ENCODE measurements around the gene PHLPP1. TPM values are rescaled to one million over a fixed set of nuclear protein-coding genes. Genes with fewer than 3 reads are reported as not detected.

Gene PHLPP1
- total RNA-seq, 6 experiments from 2014 or later, result 4.5 to 7.9 (median 5.5) TPM

GRCh38 chr18:63025251-63026090, 310.1 kb downstream of the PHLPP1 start:
- Mint-ChIP-seq H3K4me3 (no peak overlapping the region), H3K36me3 (ENCODE audit: low read depth) (no peaks in the 10 kb centered on the region), H3K27me3 (ENCODE audit: insufficient read depth) (peaks cover 8% of the 10 kb centered on the region), H3K9me3 (no peaks in the 10 kb centered on the region), H3K4me1 (ENCODE audit: low read depth) (no peaks in the 10 kb centered on the region), H3K27ac (no peak overlapping the region)
- no peak for DNase-seq
- TF ChIP-seq CTCF (IDR thresholded peaks at IDR 0.05), result peak; percentile 18

- TF ChIP-seq CTCF (IDR thresholded peaks at IDR 0.05), result no peak
- H3K4me1 Mint-ChIP-seq (ENCODE audit: low read depth), result no peaks in the 10 kb centered on the region
- H3K9me3 Mint-ChIP-seq, result no peaks in the 10 kb centered on the region
- DNase-seq, result no peak
- peaks cover 8% of the 10 kb centered on the region; the same call in 1 of the 2 replicates for H3K27me3 Mint-ChIP-seq (ENCODE audit: insufficient read depth)
- no peak overlapping the region for H3K4me3 Mint-ChIP-seq
- no peaks in the 10 kb centered on the region for H3K36me3 Mint-ChIP-seq (ENCODE audit: low read depth)
- no peak overlapping the region for H3K27ac Mint-ChIP-seq
Measured at GRCh38 chr18:63028380-63028779, 313.0 kb downstream of the PHLPP1 start.

Other genes starting within 250 kb of the PHLPP1 start
- gene ZCCHC2, start 192.5 kb upstream of the PHLPP1 start, total RNA-seq (2021; fragmentation: NEBNext Ultra II Directional; extraction: Animal tissue kit (Norgen Biotek cat#: 25700)), result 1 to 10 TPM; 4.6 to 7.1 (median 5.4) TPM